HUES6 (cell line): Measurements from ENCODE around the gene BTNL3.

Experiments
- H3K27ac ChIP-seq: 2 replicates; pipeline ENCODE4 v1.7.0; 2013; ENCODE audit warnings: low read depth, mild to moderate bottlenecking, low read length, inconsistent platforms
- H3K27me3 ChIP-seq: 2 replicates; pipeline ENCODE4 v1.6.1; 2013; ENCODE audit warnings: low read length; ENCODE audit not compliant: control insufficient read depth, insufficient read depth
- H3K36me3 ChIP-seq: 2 replicates; pipeline ENCODE4 v1.6.1; 2013; ENCODE audit warnings: low read length; ENCODE audit not compliant: control insufficient read depth, insufficient read depth
- H3K4me1 ChIP-seq: 2 replicates; pipeline ENCODE4 v1.6.1; 2013; ENCODE audit warnings: low read length; ENCODE audit not compliant: control insufficient read depth, insufficient read depth
- H3K4me3 ChIP-seq: 2 replicates; pipeline ENCODE4 v1.5.1; 2013; ENCODE audit warnings: low read depth, low read length
- H3K9ac ChIP-seq: one replicate; pipeline ENCODE4 v1.6.1; 2013; ENCODE audit warnings: mild to moderate bottlenecking, low read length
- H3K9me3 ChIP-seq: 2 replicates; pipeline ENCODE4 v1.6.1; 2013; ENCODE audit warnings: low read depth, low read length; ENCODE audit not compliant: control insufficient read depth, insufficient read depth

BTNL3 gene

GRCh38 chr5:180988592-180988991, at the start of gene BTNL3:
TSS of gene BTNL3 (plus strand) at chr5:180988846. CDS start at chr5:180989029, 183 bp downstream.
- Histone ChIP-seq H3K4me3 (no peak within 1 kb of the TSS), H3K9ac (no peak within 1 kb of the TSS), H3K9me3 (no peaks in the 10 kb centered on the region), H3K27me3 (no peaks in the 10 kb centered on the region), H3K36me3 (no peaks in the 10 kb centered on the region), H3K27ac (no peak within 1 kb of the TSS), H3K4me1 (no peaks in the 10 kb centered on the region; the same call in 1 of the 2 replicates)

- Histone ChIP-seq H3K27me3 (no peaks in the 10 kb centered on the region), H3K9me3 (no peaks in the 10 kb centered on the region), H3K36me3 (no peaks in the 10 kb centered on the region), H3K27ac (no peak overlapping the region), H3K4me3 (no peak overlapping the region), H3K9ac (no peak overlapping the region), H3K4me1 (no peaks in the 10 kb centered on the region)
Measured at GRCh38 chr5:180950291-180950949, 38.2 kb upstream of the BTNL3 start.

- Histone ChIP-seq H3K36me3 (no peaks in the 10 kb centered on the region), H3K27ac (no peak overlapping the region), H3K9me3 (peaks cover 7% of the 10 kb centered on the region; the same call in 1 of the 2 replicates), H3K4me3 (no peak overlapping the region), H3K9ac (no peak overlapping the region), H3K27me3 (no peaks in the 10 kb centered on the region), H3K4me1 (peaks cover 9% of the 10 kb centered on the region)
Measured at GRCh38 chr5:180959661-180960060, 29.0 kb upstream of the BTNL3 start.

GRCh38 chr5:180960209-180960608, 28.4 kb upstream of the BTNL3 start:
- no peak overlapping the region for H3K9ac ChIP-seq
- H3K9me3 ChIP-seq, result peaks cover 7% of the 10 kb centered on the region; the same call in 1 of the 2 replicates
- peaks cover 9% of the 10 kb centered on the region for H3K4me1 ChIP-seq
- no peak overlapping the region for H3K27ac ChIP-seq
- no peaks in the 10 kb centered on the region for H3K36me3 ChIP-seq
- H3K4me3 ChIP-seq, result no peak overlapping the region
- no peaks in the 10 kb centered on the region for H3K27me3 ChIP-seq

- no peak overlapping the region for H3K4me3 ChIP-seq
- H3K27me3 ChIP-seq, result no peaks in the 10 kb centered on the region
- no peaks in the 10 kb centered on the region for H3K4me1 ChIP-seq
- peaks cover 14% of the 10 kb centered on the region; the same call in 1 of the 2 replicates for H3K9me3 ChIP-seq
- no peak overlapping the region for H3K27ac ChIP-seq
- no peak overlapping the region for H3K9ac ChIP-seq
- no peaks in the 10 kb centered on the region for H3K36me3 ChIP-seq
Measured at GRCh38 chr5:180969406-180969805, 19.2 kb upstream of the BTNL3 start.

GRCh38 chr5:180970336-180970735, 18.3 kb upstream of the BTNL3 start:
- H3K4me1 ChIP-seq, result no peaks in the 10 kb centered on the region
- no peaks in the 10 kb centered on the region for H3K36me3 ChIP-seq
- H3K9ac ChIP-seq, result no peak overlapping the region
- no peaks in the 10 kb centered on the region for H3K27me3 ChIP-seq
- no peak overlapping the region for H3K27ac ChIP-seq
- H3K9me3 ChIP-seq, result peaks cover 16% of the 10 kb centered on the region; the same call in 1 of the 2 replicates
- no peak overlapping the region for H3K4me3 ChIP-seq

GRCh38 chr5:180970875-180971274, 17.8 kb upstream of the BTNL3 start:
- Histone ChIP-seq H3K4me1 (no peaks in the 10 kb centered on the region), H3K27ac (no peak overlapping the region), H3K36me3 (no peaks in the 10 kb centered on the region), H3K9me3 (peaks cover 18% of the 10 kb centered on the region; the same call in 1 of the 2 replicates), H3K4me3 (no peak overlapping the region), H3K27me3 (no peaks in the 10 kb centered on the region), H3K9ac (no peak overlapping the region)

- no peaks in the 10 kb centered on the region for H3K27me3 ChIP-seq
- H3K36me3 ChIP-seq, result no peaks in the 10 kb centered on the region
- H3K27ac ChIP-seq, result no peak overlapping the region
- no peak overlapping the region for H3K4me3 ChIP-seq
- H3K4me1 ChIP-seq, result no peaks in the 10 kb centered on the region
- H3K9me3 ChIP-seq, result peaks cover 17% of the 10 kb centered on the region; the same call in 1 of the 2 replicates
- H3K9ac ChIP-seq, result no peak overlapping the region
Measured at GRCh38 chr5:180974612-180975315, 13.9 kb upstream of the BTNL3 start.

- Histone ChIP-seq H3K9me3 (0 out of 2 replicates have a peak, but pooled peaks cover 14% of the 10 kb centered on the region), H3K36me3 (no peaks in the 10 kb centered on the region), H3K4me1 (no peaks in the 10 kb centered on the region), H3K4me3 (no peak overlapping the region), H3K27me3 (no peaks in the 10 kb centered on the region), H3K27ac (no peak overlapping the region), H3K9ac (no peak overlapping the region)
Measured at GRCh38 chr5:180975338-180975737, 13.3 kb upstream of the BTNL3 start.

GRCh38 chr5:180976518-180976917, 12.1 kb upstream of the BTNL3 start:
- H3K36me3 ChIP-seq, result no peaks in the 10 kb centered on the region
- H3K4me1 ChIP-seq, result no peaks in the 10 kb centered on the region
- H3K9ac ChIP-seq, result no peak overlapping the region
- no peak overlapping the region for H3K27ac ChIP-seq
- H3K4me3 ChIP-seq, result no peak overlapping the region
- no peaks in the 10 kb centered on the region for H3K27me3 ChIP-seq
- H3K9me3 ChIP-seq, result 0 out of 2 replicates have a peak, but pooled peaks cover 9% of the 10 kb centered on the region

GRCh38 chr5:180977852-180978251, 10.8 kb upstream of the BTNL3 start:
- H3K27ac ChIP-seq, result no peak overlapping the region
- H3K4me3 ChIP-seq, result no peak overlapping the region
- no peaks in the 10 kb centered on the region for H3K4me1 ChIP-seq
- H3K27me3 ChIP-seq, result no peaks in the 10 kb centered on the region
- H3K9me3 ChIP-seq, result 0 out of 2 replicates have a peak, but pooled peaks cover 9% of the 10 kb centered on the region
- no peaks in the 10 kb centered on the region for H3K36me3 ChIP-seq
- H3K9ac ChIP-seq, result no peak overlapping the region
